RWPE2 (cell line): ENCODE data around the gene EHD4.

ENCODE experiments used
- ATAC-seq: fragments of 200-7000 bp; cut with Tn5 transposase; 3 replicates; pipeline ENCODE4 v1.9.1; 2021; ENCODE audit warnings: low read depth
- DNase-seq: peaks from one replicate; pipeline ENCODE4 v3.0.0-alpha.2; 2020; ENCODE audit warnings: low spot score
- H3K27ac ChIP-seq: fragments of 450-650 bp; 2 replicates; pipeline ENCODE4 v1.5.1; 2017; ENCODE audit warnings: mild to moderate bottlenecking; ENCODE audit not compliant: poor library complexity, severe bottlenecking
- H3K27me3 ChIP-seq: fragments of 250-450 bp; sonication (Bioruptor Pico); 2 replicates; pipeline ENCODE4 v1.5.1; 2021; ENCODE audit warnings: mild to moderate bottlenecking, moderate library complexity; ENCODE audit not compliant: insufficient read depth, poor library complexity, severe bottlenecking
- H3K36me3 ChIP-seq: fragments of 250-450 bp; sonication (Bioruptor Pico); 2 replicates; pipeline ENCODE4 v1.5.1; 2020; ENCODE audit warnings: low read depth, mild to moderate bottlenecking, moderate library complexity
- H3K4me1 ChIP-seq: fragments of 250-450 bp; sonication (Bioruptor Pico); 2 replicates; pipeline ENCODE4 v1.5.1; 2021; ENCODE audit warnings: mild to moderate bottlenecking, moderate library complexity; ENCODE audit not compliant: insufficient read depth, poor library complexity, severe bottlenecking
- H3K4me3 ChIP-seq: fragments of 250-450 bp; sonication (Bioruptor Pico); 2 replicates; pipeline ENCODE4 v1.5.1; 2021; ENCODE audit warnings: mild to moderate bottlenecking, moderate library complexity; ENCODE audit not compliant: severe bottlenecking
- H3K9me3 ChIP-seq: fragments of 250-450 bp; sonication (Bioruptor Pico); 2 replicates; pipeline ENCODE4 v1.5.1; 2021; ENCODE audit warnings: mild to moderate bottlenecking, moderate library complexity; ENCODE audit not compliant: severe bottlenecking
- TF ChIP-seq, protein P1 (sequence below): fragments of 450-650 bp; IDR thresholded peaks from one replicate; pipeline ENCODE4 v1.5.1; 2017; ENCODE audit warnings: mild to moderate bottlenecking, moderate library complexity; ENCODE audit not compliant: poor library complexity, severe bottlenecking

The EHD4 gene

DNA sequence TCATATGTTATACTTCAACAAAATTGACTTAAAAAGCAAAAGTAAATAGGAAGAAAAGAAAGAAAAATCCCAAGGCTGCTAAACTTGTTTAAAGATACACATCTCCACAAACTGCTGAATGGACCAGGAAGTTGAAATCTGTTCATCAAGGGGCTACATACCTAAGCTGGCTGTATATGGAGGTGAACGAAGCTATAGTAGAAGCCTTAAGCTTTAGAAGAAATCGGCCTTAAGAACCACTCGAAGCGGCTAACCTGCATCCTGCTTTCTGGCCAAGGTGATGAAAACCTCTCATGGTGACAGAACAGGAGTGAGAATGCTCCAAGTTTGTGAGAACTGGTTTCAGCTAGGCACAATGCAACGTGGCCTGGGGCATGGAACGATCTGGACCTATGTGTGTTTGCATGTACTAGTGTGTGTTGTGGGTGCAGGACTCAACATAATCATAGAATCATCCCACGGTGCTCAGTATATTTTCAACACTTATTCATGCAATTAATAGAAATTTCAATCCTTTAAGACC, 47.2 kb downstream of the EHD4 start:
- no peak for ATAC-seq
- no peak overlapping the region for H3K27ac ChIP-seq
- H3K9me3 ChIP-seq, result no peaks in the 10 kb centered on the region
- no peak for DNase-seq
- peaks cover 71% of the 10 kb centered on the region for H3K36me3 ChIP-seq
- H3K27me3 ChIP-seq, result no peaks in the 10 kb centered on the region
- no peak overlapping the region for H3K4me3 ChIP-seq
- H3K4me1 ChIP-seq, result peaks cover 8% of the 10 kb centered on the region
- TF ChIP-seq, protein P1, sequence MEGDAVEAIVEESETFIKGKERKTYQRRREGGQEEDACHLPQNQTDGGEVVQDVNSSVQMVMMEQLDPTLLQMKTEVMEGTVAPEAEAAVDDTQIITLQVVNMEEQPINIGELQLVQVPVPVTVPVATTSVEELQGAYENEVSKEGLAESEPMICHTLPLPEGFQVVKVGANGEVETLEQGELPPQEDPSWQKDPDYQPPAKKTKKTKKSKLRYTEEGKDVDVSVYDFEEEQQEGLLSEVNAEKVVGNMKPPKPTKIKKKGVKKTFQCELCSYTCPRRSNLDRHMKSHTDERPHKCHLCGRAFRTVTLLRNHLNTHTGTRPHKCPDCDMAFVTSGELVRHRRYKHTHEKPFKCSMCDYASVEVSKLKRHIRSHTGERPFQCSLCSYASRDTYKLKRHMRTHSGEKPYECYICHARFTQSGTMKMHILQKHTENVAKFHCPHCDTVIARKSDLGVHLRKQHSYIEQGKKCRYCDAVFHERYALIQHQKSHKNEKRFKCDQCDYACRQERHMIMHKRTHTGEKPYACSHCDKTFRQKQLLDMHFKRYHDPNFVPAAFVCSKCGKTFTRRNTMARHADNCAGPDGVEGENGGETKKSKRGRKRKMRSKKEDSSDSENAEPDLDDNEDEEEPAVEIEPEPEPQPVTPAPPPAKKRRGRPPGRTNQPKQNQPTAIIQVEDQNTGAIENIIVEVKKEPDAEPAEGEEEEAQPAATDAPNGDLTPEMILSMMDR, result no peak

DNA sequence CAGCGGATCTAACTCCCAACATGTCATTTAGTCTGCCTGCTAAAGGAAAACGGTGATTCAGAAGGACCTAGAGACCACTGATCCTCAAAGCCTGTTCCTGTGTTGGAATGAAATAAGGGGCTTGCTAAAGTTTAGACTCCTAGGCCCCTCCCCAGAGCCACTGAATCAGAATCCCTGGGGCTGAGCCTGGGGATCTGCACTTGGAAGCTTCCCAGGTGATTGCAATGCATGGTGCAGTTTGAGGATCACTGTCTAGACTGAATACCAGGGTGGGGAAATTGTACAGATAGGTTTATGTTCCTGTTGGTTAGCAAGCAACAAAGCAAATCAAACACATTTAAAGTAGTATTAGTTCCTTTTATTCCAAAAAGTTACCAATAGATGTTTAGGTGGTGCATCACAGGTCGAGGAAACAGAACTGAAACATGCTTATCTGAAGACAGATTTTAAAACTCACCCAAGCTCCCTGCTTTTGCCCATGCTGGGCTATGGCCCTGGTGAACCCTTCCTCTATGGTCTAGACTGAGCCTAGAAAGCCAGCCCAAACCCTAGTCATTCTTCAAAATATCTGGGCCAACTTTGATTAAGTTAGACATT, 48.9 kb downstream of the EHD4 start:
- no peak overlapping the region for H3K27ac ChIP-seq
- ATAC-seq, result no peak
- peaks cover 73% of the 10 kb centered on the region for H3K36me3 ChIP-seq
- H3K27me3 ChIP-seq, result no peaks in the 10 kb centered on the region
- DNase-seq, result no peak
- H3K4me1 ChIP-seq, result no peaks in the 10 kb centered on the region
- no peak overlapping the region for H3K4me3 ChIP-seq
- no peaks in the 10 kb centered on the region for H3K9me3 ChIP-seq
- TF ChIP-seq, protein P1, result no peak

DNA sequence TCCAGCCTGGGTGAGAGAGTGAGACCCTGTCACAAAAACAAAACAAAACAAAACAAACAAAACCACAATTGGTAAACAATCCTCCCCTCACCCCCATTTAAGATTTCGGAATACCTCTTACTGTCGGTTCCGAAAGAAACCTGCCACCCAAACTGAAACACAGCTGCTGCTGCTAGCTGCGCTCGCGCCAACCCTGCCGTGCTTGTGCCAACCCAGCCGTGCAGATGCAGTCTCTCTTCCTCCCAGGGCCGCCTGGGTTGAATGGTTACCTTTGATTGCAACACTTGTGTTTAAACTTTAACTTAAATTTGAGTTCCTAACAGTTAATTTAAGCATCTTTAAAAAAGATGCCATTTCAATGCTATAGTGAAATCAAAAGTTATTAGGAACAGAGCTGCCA, 50.0 kb downstream of the EHD4 start:
- ATAC-seq, result no peak
- peaks cover 68% of the 10 kb centered on the region for H3K36me3 ChIP-seq
- TF ChIP-seq, protein P1, result no peak
- H3K27me3 ChIP-seq, result no peaks in the 10 kb centered on the region
- H3K4me3 ChIP-seq, result no peak overlapping the region
- H3K9me3 ChIP-seq, result no peaks in the 10 kb centered on the region
- peak; percentile 50 for DNase-seq
- H3K4me1 ChIP-seq, result peaks cover 9% of the 10 kb centered on the region
- H3K27ac ChIP-seq, result no peak overlapping the region

DNA sequence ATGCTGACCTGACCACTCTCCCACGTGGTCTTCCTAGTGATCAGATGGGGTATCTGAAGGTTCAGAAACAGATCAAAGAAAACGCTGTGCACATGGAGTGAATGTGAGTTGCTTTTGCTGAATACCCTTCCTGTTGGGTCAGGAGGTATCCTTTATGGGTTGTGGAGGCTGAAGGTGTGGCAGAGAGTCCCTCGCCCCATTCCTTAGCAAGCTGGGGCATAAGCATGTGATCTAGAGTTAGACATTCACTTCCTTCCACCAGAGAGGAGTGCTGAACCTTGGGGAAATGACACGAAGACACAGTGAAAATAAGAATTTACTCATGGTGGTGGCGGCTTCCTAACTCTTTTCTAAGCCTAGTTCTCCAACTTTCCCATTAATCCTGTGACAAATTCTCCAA, 50.7 kb downstream of the EHD4 start:
- Histone ChIP-seq H3K36me3 (peaks cover 73% of the 10 kb centered on the region), H3K4me3 (no peak overlapping the region), H3K9me3 (no peaks in the 10 kb centered on the region), H3K27me3 (no peaks in the 10 kb centered on the region), H3K4me1 (peaks cover 12% of the 10 kb centered on the region), H3K27ac (no peak overlapping the region)
- ATAC-seq (peak; percentile 34; the same call in 2 of the 3 replicates), DNase-seq (no peak)
- TF ChIP-seq, protein P1, result no peak

DNA sequence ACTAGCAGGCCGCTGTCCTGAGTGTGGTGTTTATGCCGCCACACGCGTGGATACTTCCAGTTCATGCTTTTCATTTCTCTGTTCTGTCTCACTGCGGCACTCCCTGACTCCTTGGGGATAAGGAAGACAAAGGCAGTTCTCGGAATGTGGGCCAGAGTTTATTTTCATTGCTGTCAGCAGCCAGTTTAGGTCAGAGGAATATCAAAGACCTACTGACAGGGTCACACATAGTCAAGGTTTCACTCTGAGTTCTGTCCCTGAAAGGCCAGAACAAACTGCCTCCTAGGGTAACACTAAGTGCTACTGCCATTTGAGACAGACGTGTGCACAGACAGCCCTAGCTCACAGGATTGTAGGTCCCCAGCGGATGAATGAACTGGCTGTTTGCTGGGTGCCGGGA, 51.2 kb downstream of the EHD4 start:
- TF ChIP-seq, protein P1, result no peak
- H3K27me3 ChIP-seq, result no peaks in the 10 kb centered on the region
- H3K4me1 ChIP-seq, result peaks cover 12% of the 10 kb centered on the region
- DNase-seq, result peak; percentile 37
- no peak for ATAC-seq
- no peak overlapping the region for H3K27ac ChIP-seq
- H3K36me3 ChIP-seq, result peaks cover 78% of the 10 kb centered on the region
- no peak overlapping the region for H3K4me3 ChIP-seq
- no peaks in the 10 kb centered on the region for H3K9me3 ChIP-seq
